Hepatocyte (in vitro differentiated cells): ENCODE measurements around the gene SRRM3. TPM values are rescaled to one million over a fixed set of nuclear protein-coding genes. Genes with fewer than 3 reads are reported as not detected.
"Not testable (repeated sequence)": the region's sequence is repeated elsewhere in the genome, so short reads cannot be mapped to it uniquely, and the experiment has no call there.

Experiments used
- DNase-seq: peaks from one replicate; pipeline ENCODE4 v3.0.0-alpha.2; 2016; ENCODE audit warnings: low spot score
- H2AFZ ChIP-seq: fragments of 200-600 bp; sonication (generic); 2 replicates; pipeline ENCODE4 v1.6.0; 2016; ENCODE audit warnings: antibody characterized with exemption, mild to moderate bottlenecking
- H3K27ac ChIP-seq: fragments of 200-600 bp; sonication (generic); 2 replicates; pipeline ENCODE4 v1.5.1; 2016; ENCODE audit warnings: mild to moderate bottlenecking
- H3K27me3 ChIP-seq: fragments of 200-600 bp; sonication (generic); 2 replicates; pipeline ENCODE4 v1.6.1; 2016
- H3K36me3 ChIP-seq: fragments of 200-600 bp; sonication (generic); replicated peaks from 2 replicates; pipeline ENCODE4 v1.5.1; 2016; ENCODE audit warnings: low read depth; ENCODE audit not compliant: insufficient read depth
- H3K4me1 ChIP-seq: fragments of 200-600 bp; sonication (generic); 2 replicates; pipeline ENCODE4 v1.5.1; 2016; ENCODE audit warnings: mild to moderate bottlenecking, moderate library complexity; ENCODE audit not compliant: insufficient read depth
- H3K4me2 ChIP-seq: fragments of 200-600 bp; sonication (generic); 2 replicates; pipeline ENCODE4 v1.6.0; 2016
- H3K4me3 ChIP-seq: fragments of 200-600 bp; sonication (generic); 2 replicates; pipeline ENCODE4 v1.5.1; 2016; ENCODE audit warnings: mild to moderate bottlenecking
- H3K79me2 ChIP-seq: fragments of 200-600 bp; sonication (generic); 2 replicates; pipeline ENCODE4 v1.6.0; 2017; ENCODE audit warnings: mild to moderate bottlenecking
- H3K9me2 ChIP-seq: fragments of 200-600 bp; sonication (generic); replicated peaks from 2 replicates; pipeline ENCODE4 v1.6.0; 2017; ENCODE audit warnings: mild to moderate bottlenecking; ENCODE audit not compliant: insufficient read depth
- H3K9me3 ChIP-seq: fragments of 200-600 bp; sonication (generic); 2 replicates; pipeline ENCODE4 v1.5.1; 2016; ENCODE audit warnings: low read depth, mild to moderate bottlenecking
- H4K20me1 ChIP-seq: fragments of 200-600 bp; sonication (generic); 2 replicates; pipeline ENCODE4 v1.6.0; 2016; ENCODE audit warnings: mild to moderate bottlenecking; ENCODE audit not compliant: insufficient read depth, poor library complexity, severe bottlenecking
- CTCF ChIP-seq: fragments of 200-600 bp; sonication (generic); IDR thresholded peaks from 2 replicates; pipeline ENCODE4 v1.5.1; 2016; ENCODE audit warnings: antibody characterized with exemption, mild to moderate bottlenecking; ENCODE audit not compliant: poor library complexity
- EZH2 ChIP-seq: fragments of 200-600 bp; sonication (generic); IDR thresholded peaks from 2 replicates; pipeline ENCODE4 v1.6.1; 2016; ENCODE audit warnings: antibody characterized with exemption, mild to moderate bottlenecking, borderline replicate concordance
- EZH2phosphoT487 ChIP-seq: fragments of 200-600 bp; sonication (generic); IDR thresholded peaks from one replicate; pipeline ENCODE4 v1.6.1; 2018; ENCODE audit warnings: antibody characterized with exemption, mild to moderate bottlenecking, low read depth, moderate library complexity; ENCODE audit not compliant: unreplicated experiment, severe bottlenecking
- WGBS: methylation state at CpG from one replicate; pipeline ENCODE4 v1.1.6; 2016; ENCODE audit warnings: low lambda C conversion rate; ENCODE audit errors: missing lambda C conversion rate; 5-methylcytosine and 5-hydroxymethylcytosine counted together
- polyA plus RNA-seq: library from polyadenylated mRNA; unstranded; fragments of >200 nt; fragmentation: Nextera tagmentation; extraction: Ambion mirVana; gene quantifications from 2 replicates; pipeline ENCODE4 v1.2.1, GENCODE V29; 2016
- total RNA-seq: library from RNA; depleted of rRNA; stranded (reverse); fragments of >200 nt; gene quantifications from 2 replicates; pipeline ENCODE4 v1.2.3, GENCODE V29; 2014

SRRM3 gene
- total and polyA plus RNA-seq, 2 experiments from 2014 or later = 1.5 to 2.3 TPM

GRCh38 chr7:76291351-76292212 lies 89.9 kb downstream of the SRRM3 start:
- Histone ChIP-seq H3K4me2 (peak overlapping the region; percentile 61), H2AFZ (peak overlapping the region; percentile 24)

GRCh38 chr7:76292213-76292573 lies 90.5 kb downstream of the SRRM3 start:
- Histone ChIP-seq H3K4me3 (no peak overlapping the region), H3K9me2 (no peaks in the 10 kb centered on the region), H4K20me1 (no peaks in the 10 kb centered on the region), H3K27ac (peak overlapping the region; percentile 90), H3K36me3 (no peaks in the 10 kb centered on the region), H2AFZ (peak overlapping the region; percentile 24), H3K4me1 (peaks cover 17% of the 10 kb centered on the region), H3K27me3 (no peaks in the 10 kb centered on the region), H3K9me3 (no peaks in the 10 kb centered on the region), H3K4me2 (peak overlapping the region; percentile 61), H3K79me2 (no peaks in the 10 kb centered on the region)
- DNase-seq = no peak
- TF ChIP-seq EZH2 = no peak
- no peak for TF ChIP-seq EZH2phosphoT487
- TF ChIP-seq CTCF = no peak
- WGBS = 48% methylated on average over 5 of the region's 5 CpGs

More at GRCh38 chr7:76291351-76292212, 89.9 kb downstream of the SRRM3 start:
- H4K20me1 ChIP-seq = no peaks in the 10 kb centered on the region
- H3K79me2 ChIP-seq = no peaks in the 10 kb centered on the region
- TF ChIP-seq EZH2phosphoT487 (no peak), CTCF (peak; percentile 98)
- 26% methylated on average over 29 of the region's 30 CpGs for WGBS
- no peaks in the 10 kb centered on the region for H3K27me3 ChIP-seq
- H3K9me3 ChIP-seq = no peaks in the 10 kb centered on the region
- no peak overlapping the region for H3K4me3 ChIP-seq
- peak; percentile 93 for DNase-seq
- no peaks in the 10 kb centered on the region for H3K36me3 ChIP-seq
- peak overlapping the region; percentile 90 for H3K27ac ChIP-seq
- no peaks in the 10 kb centered on the region for H3K9me2 ChIP-seq
- peaks cover 17% of the 10 kb centered on the region for H3K4me1 ChIP-seq

- DNase-seq, H3K9me2 ChIP-seq, H3K36me3 ChIP-seq, H4K20me1 ChIP-seq, H3K9me3 ChIP-seq, H3K79me2 ChIP-seq, H3K4me2 ChIP-seq, H3K27me3 ChIP-seq, H3K4me3 ChIP-seq, H2AFZ ChIP-seq: not testable (repeated sequence)
- Histone ChIP-seq H3K4me1 (peaks cover 17% of the 10 kb centered on the region), H3K27ac (peak overlapping the region; percentile 90)
- WGBS = 89% methylated on average over 5 of the region's 5 CpGs
Observed at GRCh38 chr7:76292911-76293310, 91.2 kb downstream of the SRRM3 start.

GRCh38 chr7:76293407-76293901 lies 91.8 kb downstream of the SRRM3 start:
- H3K27ac ChIP-seq = peak overlapping the region; percentile 90
- peaks cover 17% of the 10 kb centered on the region for H3K4me1 ChIP-seq
- TF ChIP-seq EZH2phosphoT487 (no peak), CTCF (no peak), EZH2 (no peak)
- peak overlapping the region; percentile 67 for H3K4me2 ChIP-seq
- no peaks in the 10 kb centered on the region for H3K79me2 ChIP-seq
- H3K36me3 ChIP-seq = no peaks in the 10 kb centered on the region
- no peak overlapping the region for H3K4me3 ChIP-seq
- no peaks in the 10 kb centered on the region for H3K9me3 ChIP-seq
- no peak overlapping the region for H2AFZ ChIP-seq
- 78% methylated on average over 8 of the region's 8 CpGs for WGBS
- no peaks in the 10 kb centered on the region for H3K27me3 ChIP-seq
- no peaks in the 10 kb centered on the region for H3K9me2 ChIP-seq
- no peak for DNase-seq
- no peaks in the 10 kb centered on the region for H4K20me1 ChIP-seq
